Activated CD4-positive, alpha-beta T cell treated with anti-CD3 and anti-CD28 coated beads for 4 hours (primary cell): Measurements from ENCODE around the gene MAPKAP1.

ENCODE experiments used
- DNase-seq, 2 donors: peaks; one replicate each; pipeline ENCODE4 v3.0.0-alpha.2; 2020

The MAPKAP1 gene

GRCh38 chr9:125510980-125511379 lies 196.0 kb downstream of the MAPKAP1 start:
- no peak for DNase-seq

DNA sequence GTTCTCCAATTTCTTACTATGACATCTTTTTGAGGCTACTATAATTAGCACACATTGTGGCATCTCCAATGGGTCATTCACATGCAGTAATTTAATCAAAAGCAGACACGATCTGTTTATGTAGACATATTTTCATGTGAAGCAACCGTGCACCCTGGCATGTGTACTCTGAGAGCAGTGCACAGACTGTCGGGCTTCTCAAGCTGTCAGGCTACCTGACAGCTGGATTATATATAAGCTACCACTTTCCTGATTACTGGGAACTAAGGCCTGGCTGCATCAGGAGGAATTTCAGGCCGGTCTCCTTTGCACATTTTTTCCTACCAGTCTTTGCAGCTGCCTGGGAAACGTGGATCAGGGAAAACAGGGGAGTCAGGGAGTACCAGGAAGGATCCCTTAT lies 197.5 kb downstream of the MAPKAP1 start:
- DNase-seq, result no peak

DNA sequence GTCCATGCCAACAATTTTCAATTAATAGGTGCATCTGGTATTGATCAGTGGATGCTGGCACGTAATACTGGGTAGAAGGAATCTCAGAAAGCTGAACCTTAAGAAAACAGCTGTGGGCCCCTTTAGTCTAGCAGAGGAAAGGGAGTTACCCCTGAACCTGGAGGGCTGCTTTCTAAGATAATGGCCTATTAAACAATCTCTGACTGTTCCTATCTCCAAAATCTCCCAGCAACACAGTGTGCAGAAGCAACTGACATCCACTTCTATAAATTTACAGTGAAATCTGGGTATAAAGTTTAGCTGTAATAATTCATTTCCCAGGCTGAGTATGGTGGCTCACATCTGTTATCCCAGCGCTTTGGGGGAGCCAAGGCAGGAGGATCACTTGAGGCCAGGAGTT lies 198.8 kb downstream of the MAPKAP1 start:
- DNase-seq, result no peak

DNA sequence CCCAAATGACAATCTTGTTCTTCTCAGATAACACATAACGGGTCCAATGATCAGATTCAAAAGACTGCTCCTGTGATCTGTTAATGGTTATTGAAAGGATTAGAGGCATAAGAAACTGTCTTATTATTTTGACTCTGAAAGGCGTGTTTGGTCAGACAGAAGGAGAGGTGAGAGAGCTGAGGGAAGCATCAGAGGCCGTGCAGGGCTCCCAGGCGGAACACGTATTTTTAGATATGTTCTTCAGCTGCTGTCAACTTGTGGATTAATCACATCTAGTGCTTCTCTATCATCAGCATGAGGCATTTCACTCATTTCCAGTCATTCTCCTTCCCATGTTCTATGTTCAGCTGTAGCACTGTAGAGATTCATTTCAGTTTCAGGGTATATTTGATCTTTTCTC lies 199.8 kb downstream of the MAPKAP1 start:
- no peak for DNase-seq

DNA sequence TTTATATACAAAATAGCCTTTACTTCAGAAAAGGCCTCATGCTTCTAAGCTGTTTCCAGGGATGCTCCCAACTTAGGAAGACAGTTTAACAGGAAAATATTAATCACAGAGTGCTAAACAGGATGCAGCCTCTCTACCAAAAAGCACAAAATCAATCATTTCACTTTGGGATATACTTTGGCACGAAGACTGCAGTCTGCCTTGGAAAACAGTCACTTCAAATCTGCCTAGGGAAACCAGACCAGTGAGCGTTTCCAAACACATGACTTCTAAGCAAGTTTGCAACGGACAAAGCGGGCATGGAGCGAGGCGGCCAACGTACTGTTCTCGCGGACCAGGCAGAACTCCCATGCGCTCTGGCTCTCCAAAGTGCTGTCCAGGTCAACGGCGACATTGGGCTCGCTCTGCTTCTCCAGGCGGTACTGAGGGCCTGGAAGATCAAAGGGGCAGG lies 201.0 kb downstream of the MAPKAP1 start:
- no peak for DNase-seq

GRCh38 chr9:125504616-125505015 lies 202.4 kb downstream of the MAPKAP1 start:
- no peak for DNase-seq

DNA sequence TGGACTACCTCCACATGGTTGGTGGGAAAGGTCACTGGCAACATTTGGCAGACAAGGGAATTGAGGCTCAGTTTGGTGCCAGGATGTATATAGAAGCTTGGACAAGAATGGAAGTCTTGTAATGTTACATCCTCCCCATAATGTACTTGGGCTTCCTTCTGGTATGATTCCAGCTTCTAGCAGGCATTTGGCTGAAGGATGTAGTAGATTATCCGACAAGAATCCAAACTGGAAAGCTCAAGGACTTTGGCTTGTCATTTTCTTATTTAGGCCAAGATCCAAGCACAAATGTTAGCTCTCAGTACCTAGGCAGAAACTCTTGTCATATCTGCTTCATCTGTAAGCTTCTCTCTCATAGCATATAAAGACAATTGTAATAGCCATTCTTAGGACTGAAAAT lies 209.1 kb downstream of the MAPKAP1 start:
- no peak for DNase-seq

GRCh38 chr9:125497478-125497877 lies 209.5 kb downstream of the MAPKAP1 start:
- DNase-seq, result no peak

DNA sequence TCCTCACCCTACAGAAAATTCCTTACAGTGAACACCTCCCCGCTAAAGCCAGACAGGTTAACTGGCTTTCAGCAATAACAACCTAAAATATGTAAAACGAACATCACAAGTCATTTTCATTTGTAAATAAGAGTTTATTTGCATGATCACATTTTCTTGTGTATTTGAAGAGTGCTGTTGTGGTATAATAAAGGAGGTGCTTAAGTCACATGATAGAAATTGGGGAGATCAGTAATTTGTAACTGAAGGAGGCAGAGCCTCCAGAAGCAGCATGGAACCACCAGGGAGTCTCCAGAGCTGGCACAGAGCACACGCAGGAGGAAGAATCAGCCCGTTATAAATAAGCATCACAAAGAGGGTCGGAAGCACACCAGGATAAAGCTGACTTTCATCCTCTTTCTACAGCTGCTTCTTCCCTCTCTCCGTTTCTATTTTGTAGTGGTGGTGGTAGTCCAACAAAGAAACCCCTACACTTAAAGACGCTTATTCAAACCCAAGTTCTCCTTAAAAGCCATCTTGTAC lies 210.6 kb downstream of the MAPKAP1 start:
- DNase-seq, result no peak

DNA sequence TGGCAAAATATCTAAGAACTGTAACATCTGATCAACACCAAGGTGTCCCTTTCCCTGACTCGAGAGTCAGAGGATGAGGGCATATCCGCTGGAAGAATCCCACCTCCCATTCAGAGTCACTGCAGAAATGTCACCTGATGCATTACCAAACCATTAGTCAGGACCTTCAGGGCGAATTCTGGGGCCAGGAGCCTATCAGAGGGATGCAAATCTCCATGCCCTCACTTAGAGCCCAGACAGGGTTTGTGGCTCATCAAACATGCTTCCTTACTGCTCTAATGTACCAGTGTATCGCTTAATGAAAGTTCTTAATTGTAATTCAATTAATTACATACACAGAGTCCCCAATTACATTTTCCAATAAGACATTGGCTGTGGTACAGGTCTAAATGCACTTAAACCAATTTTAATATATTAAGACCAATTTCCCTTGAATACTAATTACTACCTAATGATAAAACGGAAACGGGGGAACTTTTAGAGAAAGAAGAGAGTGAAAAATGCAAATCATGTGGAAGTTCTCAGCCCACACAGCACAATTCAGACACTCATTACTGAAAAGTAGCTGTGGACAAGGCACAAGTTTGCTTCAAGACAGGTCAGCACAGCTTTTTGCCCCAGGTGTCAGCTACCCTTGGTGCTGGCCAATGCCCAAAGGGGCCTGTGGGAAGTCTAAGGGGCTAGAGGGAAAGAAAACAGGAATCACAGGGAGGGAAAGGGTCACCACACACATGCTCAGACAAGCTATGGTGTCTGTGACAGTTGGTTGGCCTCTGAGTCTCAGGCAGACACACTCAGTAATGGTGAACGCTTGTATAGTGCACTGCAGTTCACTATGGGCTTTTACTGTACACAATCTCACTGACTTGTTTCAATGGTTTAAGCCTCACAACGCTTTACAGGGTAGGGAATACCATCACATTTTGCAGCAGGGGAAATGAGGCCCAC lies 211.6 kb downstream of the MAPKAP1 start:
- no peak for DNase-seq

GRCh38 chr9:125494653-125494915 lies 212.4 kb downstream of the MAPKAP1 start:
- no peak for DNase-seq

DNA sequence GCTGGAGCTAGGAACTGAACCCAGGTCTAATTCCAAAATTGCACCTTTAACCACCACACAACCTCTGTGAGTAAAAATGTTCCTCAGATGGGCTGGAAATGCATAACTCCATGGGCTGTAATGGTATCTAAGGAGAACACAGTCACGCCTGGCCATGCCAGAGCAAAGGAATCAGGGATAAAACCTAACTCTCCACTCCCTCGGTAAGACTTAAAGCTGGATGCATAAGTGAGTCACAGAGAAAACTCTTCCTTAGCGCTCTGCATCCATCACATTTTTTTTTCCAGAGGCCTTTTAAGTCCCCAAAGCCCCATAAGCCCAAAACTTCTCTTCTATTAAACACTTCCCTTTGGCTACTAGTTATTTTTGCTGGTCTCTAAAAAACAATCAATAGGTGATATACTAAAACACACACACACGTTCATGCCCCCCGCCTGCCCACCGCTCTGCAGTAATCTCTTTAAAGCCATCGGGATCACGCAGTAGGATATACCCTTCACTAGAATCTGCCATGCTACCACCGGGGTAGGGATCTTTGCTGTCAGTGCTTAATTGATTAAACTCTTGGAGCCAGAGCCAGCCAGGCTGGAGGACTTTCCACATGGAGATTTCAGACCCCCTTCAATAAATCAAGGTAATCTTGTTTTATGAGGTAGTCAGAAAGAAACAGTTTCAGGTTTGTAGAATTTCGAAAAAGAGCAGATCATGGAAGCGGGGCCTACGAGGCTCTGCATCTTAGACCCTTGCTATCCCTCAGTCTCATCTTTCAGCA lies 212.9 kb downstream of the MAPKAP1 start:
- DNase-seq, result no peak

- no peak for DNase-seq
Measured at GRCh38 chr9:125493384-125493783, 213.6 kb downstream of the MAPKAP1 start.

DNA sequence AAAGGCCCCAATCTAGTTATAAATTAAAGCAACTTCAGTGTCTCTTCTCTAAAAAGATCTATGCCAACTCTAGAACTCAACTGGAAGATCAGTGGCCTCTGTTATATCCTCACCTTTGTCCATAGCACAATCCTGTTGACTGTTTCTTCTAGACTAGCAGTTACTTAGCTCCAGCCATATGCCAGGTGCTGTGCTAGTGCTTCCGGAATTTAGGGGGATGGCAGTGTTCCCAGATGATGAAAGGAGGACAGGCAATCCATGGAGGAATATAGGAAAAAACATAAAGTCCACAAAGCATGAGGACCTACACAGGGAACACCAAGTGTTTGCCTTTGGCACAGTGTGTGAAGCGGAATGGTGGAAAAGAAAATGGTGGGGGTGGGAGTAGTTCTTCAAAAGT lies 214.3 kb downstream of the MAPKAP1 start:
- no peak for DNase-seq

DNA sequence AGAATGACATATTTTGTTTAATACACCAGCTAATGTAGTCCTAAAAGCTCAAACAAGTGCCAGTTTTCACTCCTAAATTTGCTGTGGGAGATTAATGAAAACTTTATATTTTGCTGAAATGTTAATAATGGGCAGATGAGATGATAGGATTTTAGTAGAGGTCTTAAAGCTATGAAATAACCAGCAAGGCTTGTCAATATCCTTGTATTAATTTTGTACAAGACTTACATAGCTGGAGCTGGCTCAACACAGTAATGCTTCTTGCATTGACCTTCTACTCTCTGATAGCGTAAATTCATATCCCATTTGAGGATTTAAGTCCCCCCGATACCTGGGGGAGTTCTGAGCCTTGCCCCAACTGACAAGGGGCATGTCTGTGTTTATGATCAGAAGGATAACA lies 219.2 kb downstream of the MAPKAP1 start:
- DNase-seq, result no peak

DNA sequence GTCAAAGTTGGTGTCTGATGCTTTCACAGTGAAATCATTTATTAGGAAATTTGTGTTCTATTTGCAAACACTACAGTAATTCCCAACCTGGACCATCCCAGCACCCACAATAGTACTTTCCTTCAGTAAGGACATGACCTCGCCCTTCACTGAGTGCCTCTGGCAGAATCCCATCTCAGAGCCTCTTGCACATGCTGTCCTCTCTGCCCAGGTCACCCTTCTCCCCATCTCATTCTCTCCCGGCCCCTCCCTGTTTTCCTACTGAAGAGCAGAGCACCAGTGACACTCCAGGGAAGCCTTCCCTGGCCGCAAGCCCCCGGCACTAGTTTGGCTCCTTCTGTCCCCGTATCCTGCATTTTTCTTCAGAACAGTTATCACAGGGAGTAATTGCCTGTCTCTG lies 220.4 kb downstream of the MAPKAP1 start:
- no peak for DNase-seq

DNA sequence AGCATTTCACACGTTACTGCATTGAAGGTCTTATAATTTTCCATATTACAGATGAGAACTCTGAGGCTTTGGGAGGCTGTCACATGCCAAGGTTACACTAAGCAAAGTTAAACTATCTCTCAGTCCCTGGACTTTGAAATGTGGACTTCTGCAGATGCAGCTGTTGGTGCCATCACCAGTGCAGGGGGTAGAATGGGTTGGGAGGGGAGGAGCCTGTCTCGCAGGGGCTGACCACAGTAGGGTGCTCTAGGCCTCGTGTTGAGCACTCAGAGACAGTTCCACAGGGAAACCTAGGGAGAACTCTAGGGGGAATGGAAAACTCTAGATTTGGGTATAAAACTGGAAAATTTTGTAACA lies 220.9 kb downstream of the MAPKAP1 start:
- DNase-seq, result no peak

GRCh38 chr9:125485471-125486151 lies 221.4 kb downstream of the MAPKAP1 start:
- no peak for DNase-seq

DNA sequence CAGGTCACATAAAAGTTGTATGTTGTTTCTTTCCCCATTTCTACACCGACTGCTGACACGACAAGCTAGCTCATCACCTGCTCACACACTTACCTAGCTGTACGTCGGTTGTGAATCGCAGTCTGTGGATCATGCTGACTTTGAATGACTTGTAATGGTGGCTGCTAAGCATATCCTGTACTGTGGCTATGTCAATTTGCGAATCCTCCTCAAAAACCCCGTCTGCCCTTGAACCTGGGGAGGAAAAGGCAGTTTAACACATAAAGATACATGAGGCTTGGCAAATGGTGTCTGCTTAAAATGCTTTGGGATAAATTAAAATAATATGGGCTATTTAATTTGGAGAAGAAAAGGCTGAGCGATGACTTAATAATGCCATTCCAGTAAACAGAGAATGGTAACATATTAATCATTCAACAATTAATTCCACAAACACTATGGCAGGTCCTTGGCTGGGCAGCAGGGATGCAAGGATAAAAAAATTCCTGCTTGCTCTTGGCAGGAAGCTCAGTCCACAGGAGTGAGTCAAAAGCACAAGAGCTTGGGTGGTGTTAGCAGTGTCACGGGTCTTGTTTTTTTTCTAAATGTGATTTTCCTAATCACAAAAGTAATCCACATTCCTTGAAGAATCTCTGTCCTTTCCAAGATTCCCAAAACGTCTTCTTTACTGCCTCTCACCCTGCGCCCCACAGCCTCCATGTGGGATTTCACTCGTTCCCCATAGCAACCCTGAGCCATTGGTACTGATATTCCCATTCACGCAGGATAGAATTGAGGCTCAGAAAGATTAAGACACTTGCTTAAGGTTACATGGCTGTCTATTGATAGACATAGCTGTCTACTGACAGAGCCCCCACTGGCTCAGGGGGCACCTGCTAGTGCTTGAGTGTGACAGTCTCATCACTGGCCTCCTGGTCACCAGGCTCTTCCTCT lies 222.4 kb downstream of the MAPKAP1 start:
- no peak for DNase-seq

- DNase-seq, result no peak
Measured at GRCh38 chr9:125483697-125484096, 223.3 kb downstream of the MAPKAP1 start.

DNA sequence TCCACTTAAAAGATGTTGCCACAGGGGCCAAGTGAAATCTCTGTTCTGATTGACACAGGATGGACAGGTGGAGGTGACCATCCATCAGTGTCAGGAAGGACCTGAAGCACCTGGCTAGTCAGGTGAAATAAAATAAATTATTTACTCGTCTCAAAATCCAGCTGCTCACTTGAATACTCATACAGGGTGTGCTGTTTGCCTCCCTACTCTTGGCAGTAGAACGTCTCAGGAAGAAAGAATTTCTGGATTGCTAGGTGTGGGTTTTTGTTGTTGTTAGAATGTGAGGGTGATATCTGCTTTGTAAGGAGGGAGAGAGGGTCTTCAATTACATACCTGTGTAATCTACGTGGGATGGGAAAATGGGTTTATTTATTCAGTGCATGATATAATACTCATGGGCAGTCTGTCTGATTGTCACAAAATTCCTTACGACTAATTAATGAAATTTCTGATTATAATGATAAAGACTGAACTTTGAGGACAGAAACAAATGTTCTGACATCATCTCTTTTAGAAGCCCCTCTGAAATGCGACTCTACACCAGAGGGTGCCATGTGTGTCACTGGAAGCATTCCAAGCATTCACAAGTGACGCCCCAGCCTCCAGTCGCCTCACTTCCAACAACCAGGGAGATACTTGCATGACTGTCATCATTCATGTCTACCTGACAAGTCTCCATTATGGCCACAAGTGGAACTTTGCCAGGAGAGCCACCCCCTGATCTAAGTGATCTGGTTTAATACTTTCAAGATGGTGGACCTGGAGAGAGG lies 227.0 kb downstream of the MAPKAP1 start:
- DNase-seq, result no peak
